OCI-LY7 (cell line): ENCODE measurements around the gene DIP2C. TPM values are rescaled to one million over a fixed set of nuclear protein-coding genes. Genes with fewer than 3 reads are reported as not detected.

ENCODE experiments used
- BruUV-seq: library from RNA; stranded (reverse); fragments of 400-500 nt; replicated peaks from 2 replicates; lab custom pipeline; 2021; lab: Mats Ljungman, UMichigan
- CTCF ChIA-PET: fragments of 300-600 bp; sonication (Branson Sonifier 250); formaldehyde crosslinking; loops from one replicate; lab custom pipeline; 2022; ENCODE audit warnings: antibody characterized with exemption; ENCODE audit not compliant: unreplicated experiment; lab: Charles Lee
- POLR2A ChIA-PET: fragments of 300-600 bp; sonication (Branson Sonifier 250); formaldehyde crosslinking; loops from one replicate; lab custom pipeline; 2022; ENCODE audit warnings: antibody characterized with exemption; lab: Charles Lee
- DNase-seq: peaks from one replicate; pipeline ENCODE4 v3.0.0-alpha.2; 2015; ENCODE audit warnings: low spot score
- H2AFZ ChIP-seq: fragments of 200-600 bp; sonication (generic), shearing (Covaris generic); 2 replicates; pipeline ENCODE4 v1.6.1; 2014; ENCODE audit warnings: mild to moderate bottlenecking, antibody characterized with exemption, low read length, moderate library complexity
- H3K27ac ChIP-seq: fragments of 200-600 bp; sonication (generic); 2 replicates; pipeline ENCODE4 v1.5.1; 2014; ENCODE audit warnings: mixed run types, low read depth, mild to moderate bottlenecking, moderate library complexity, low read length, inconsistent platforms; ENCODE audit not compliant: poor library complexity, severe bottlenecking
- H3K36me3 ChIP-seq: fragments of 200-600 bp; sonication (generic); 2 replicates; pipeline ENCODE4 v1.6.1; 2014; ENCODE audit warnings: mild to moderate bottlenecking, antibody characterized with exemption, low read length, moderate library complexity, mixed read lengths; ENCODE audit not compliant: insufficient read depth
- H3K4me1 ChIP-seq: fragments of 200-600 bp; sonication (generic); 2 replicates; pipeline ENCODE4 v1.5.1; 2014; ENCODE audit warnings: mild to moderate bottlenecking, low read length; ENCODE audit not compliant: insufficient read depth, poor library complexity, severe bottlenecking
- H3K4me2 ChIP-seq: fragments of 200-600 bp; sonication (generic); 2 replicates; pipeline ENCODE4 v1.6.1; 2014; ENCODE audit warnings: mild to moderate bottlenecking, low read length
- H3K4me3 ChIP-seq: fragments of 200-600 bp; sonication (generic); 2 replicates; pipeline ENCODE4 v1.5.1; 2014; ENCODE audit warnings: mild to moderate bottlenecking, low read depth, low read length; ENCODE audit not compliant: poor library complexity, severe bottlenecking
- H3K79me2 ChIP-seq: fragments of 200-600 bp; sonication (generic); 2 replicates; pipeline ENCODE4 v1.6.1; 2016; ENCODE audit warnings: low read depth, mild to moderate bottlenecking, low read length, moderate library complexity, mixed read lengths; ENCODE audit not compliant: insufficient read depth
- H3K9me2 ChIP-seq: fragments of 200-600 bp; sonication (generic); 2 replicates; pipeline ENCODE4 v1.6.1; 2016; ENCODE audit warnings: mild to moderate bottlenecking, low read length, mixed read lengths; ENCODE audit not compliant: insufficient read depth
- H3K9me3 ChIP-seq: fragments of 200-600 bp; sonication (generic); 2 replicates; pipeline ENCODE4 v1.6.1; 2014; ENCODE audit warnings: mild to moderate bottlenecking, mixed run types, low read length, mixed read lengths
- H4K20me1 ChIP-seq: fragments of 200-600 bp; sonication (generic); 2 replicates; pipeline ENCODE4 v1.6.1; 2014; ENCODE audit warnings: mild to moderate bottlenecking, antibody characterized with exemption, low read length, moderate library complexity, mixed read lengths; ENCODE audit not compliant: insufficient read depth
- CTCF ChIP-seq: fragments of 200-600 bp; sonication (generic); conservative IDR thresholded peaks from 2 replicates; pipeline ENCODE4 v1.5.1; 2014; ENCODE audit warnings: mild to moderate bottlenecking, antibody characterized with exemption, low read length, moderate library complexity, mixed read lengths
- EZH2phosphoT487 ChIP-seq: fragments of 200-600 bp; sonication (generic); IDR thresholded peaks from 2 replicates; pipeline ENCODE4 v1.6.1; 2018; ENCODE audit warnings: low read depth, borderline replicate concordance, mild to moderate bottlenecking, mixed run types, antibody characterized with exemption, low read length, moderate library complexity, mixed read lengths
- intact Hi-C: fragments of 100-400 bp; cut with micrococcal nuclease; formaldehyde crosslinking; loops from one replicate; pipeline ENCODE4 v1.10.0; 2022; ENCODE audit not compliant: unreplicated experiment
- total RNA-seq, 2 experiments: library from RNA; depleted of rRNA in 1 of 2; stranded (reverse); fragments of >200 nt in 1 of 2; shearing (Covaris generic) in 1 of 2; gene quantifications; 2 replicates each; pipeline ENCODE4 v1.2.3, GENCODE V29; 2014 to 2022

Gene DIP2C
- total RNA-seq, 2 experiments from 2014 or later: 10.9 to 29.5 TPM

- Histone ChIP-seq H4K20me1 (no peaks in the 10 kb centered on the region), H3K4me1 (no peaks in the 10 kb centered on the region), H3K9me3 (no peaks in the 10 kb centered on the region), H3K9me2 (no peaks in the 10 kb centered on the region), H3K79me2 (no peaks in the 10 kb centered on the region), H2AFZ (no peak overlapping the region), H3K27ac (no peak overlapping the region), H3K4me2 (no peak overlapping the region), H3K4me3 (no peak overlapping the region), H3K36me3 (no peaks in the 10 kb centered on the region)
- TF ChIP-seq CTCF (no peak), EZH2phosphoT487 (no peak)
- intact Hi-C loops: no loop called here
- POLR2A ChIA-PET: no interaction called here
- no TSS peak for BruUV-seq
- DNase-seq: no peak
- CTCF ChIA-PET: no interaction called here
These were observed 50.3 kb downstream of the DIP2C start for GRCh38 chr10:639001-639750.

DNA sequence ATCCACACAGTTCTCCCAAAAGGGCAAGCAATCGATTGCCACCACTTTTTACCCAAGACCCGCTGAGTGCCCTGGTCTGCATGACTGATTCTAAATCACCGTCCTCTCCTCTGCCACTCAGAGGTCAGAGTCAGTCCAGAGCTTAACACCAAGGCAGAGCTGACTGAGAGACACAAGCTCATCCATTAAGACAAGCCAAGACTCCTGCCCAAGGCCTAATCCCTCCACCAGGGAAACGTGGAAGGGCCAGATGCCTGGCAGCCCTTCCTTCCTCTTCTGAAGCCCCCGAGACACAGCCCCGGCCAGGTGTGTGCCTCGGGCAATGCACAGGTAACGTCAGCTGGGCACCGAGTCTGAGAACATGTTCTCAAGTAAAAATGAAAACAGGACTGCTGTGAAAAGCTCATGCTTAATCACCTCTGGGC is 51.7 kb downstream of the DIP2C start:
- ChIA-PET CTCF (no interaction called here), POLR2A (no interaction called here)
- intact Hi-C loops: no loop called here
- BruUV-seq: no TSS peak
- Histone ChIP-seq H3K9me2 (no peaks in the 10 kb centered on the region), H3K4me3 (no peak overlapping the region), H3K4me1 (no peaks in the 10 kb centered on the region), H3K79me2 (no peaks in the 10 kb centered on the region), H2AFZ (no peak overlapping the region), H3K36me3 (no peaks in the 10 kb centered on the region), H3K9me3 (no peaks in the 10 kb centered on the region), H3K27ac (no peak overlapping the region), H4K20me1 (no peaks in the 10 kb centered on the region), H3K4me2 (no peak overlapping the region)
- DNase-seq: no peak
- TF ChIP-seq CTCF (no peak), EZH2phosphoT487 (no peak)

GRCh38 chr10:637221-637620 is 52.2 kb downstream of the DIP2C start:
- BruUV-seq: no TSS peak
- Histone ChIP-seq H3K79me2 (no peaks in the 10 kb centered on the region), H3K9me2 (no peaks in the 10 kb centered on the region), H3K4me3 (no peak overlapping the region), H3K4me2 (no peak overlapping the region), H2AFZ (no peak overlapping the region), H3K4me1 (no peaks in the 10 kb centered on the region), H3K27ac (no peak overlapping the region), H3K36me3 (no peaks in the 10 kb centered on the region), H3K9me3 (no peaks in the 10 kb centered on the region), H4K20me1 (no peaks in the 10 kb centered on the region)
- TF ChIP-seq EZH2phosphoT487 (no peak), CTCF (no peak)
- intact Hi-C loops: no loop called here
- DNase-seq: no peak
- CTCF ChIA-PET: no interaction called here
- POLR2A ChIA-PET: no interaction called here
